ENCODE measurements around the gene TMEM126A. TPM values are rescaled to one million over a fixed set of nuclear protein-coding genes. Genes with fewer than 3 reads are reported as not detected.

TMEM126A gene
- total and polyA plus RNA-seq, 2 of the 13 experiments (the other 11 are each of a cell fraction or from before 2014, with no cell fraction given): 59.5 to 66.9 TPM

GRCh38 chr11:85664615-85665481 is 17.1 kb downstream of the TMEM126A start, which contains the start of gene CREBZF (continued):
- TF ChIP-seq DBP (CRISPR knock-in tag; IDR thresholded peaks at IDR 0.05; ENCODE audit: not compliant biosample characterization) (no peak), ZBTB42 (CRISPR knock-in tag; IDR thresholded peaks at IDR 0.05) (0 out of 2 replicates have a peak, but pooled peaks have one; percentile 31), PHF20 (CRISPR knock-in tag; IDR thresholded peaks at IDR 0.05) (peak; percentile 74), SUZ12 (IDR thresholded peaks at IDR 0.05; ENCODE audit: low read depth, low read length) (no peak), ZFP36L2 (CRISPR knock-in tag; IDR thresholded peaks at IDR 0.05) (0 out of 2 replicates have a peak, but pooled peaks have one; percentile 45), KMT2A (CRISPR knock-in tag; IDR thresholded peaks at IDR 0.05) (peak; percentile 76; the same call in 1 of the 2 replicates), DNMT3B (CRISPR knock-in tag; conservative IDR thresholded peaks at IDR 0.05) (no peak), HOMEZ (CRISPR knock-in tag; IDR thresholded peaks at IDR 0.05; ENCODE audit: low read depth) (no peak), KDM3A (CRISPR knock-in tag; IDR thresholded peaks at IDR 0.05; ENCODE audit: low read depth) (peak; percentile 18; the same call in 1 of the 2 replicates), ZKSCAN1 (IDR thresholded peaks at IDR 0.05; ENCODE audit: low read length) (no peak), PAX8 (CRISPR knock-in tag; IDR thresholded peaks at IDR 0.05; ENCODE audit: borderline replicate concordance) (0 out of 2 replicates have a peak, but pooled peaks have one; percentile 25)

All from HepG2 (cell line).